ENCODE measurements around the gene FCHSD2. TPM values are rescaled to one million over a fixed set of nuclear protein-coding genes. Genes with fewer than 3 reads are reported as not detected.

Gene FCHSD2
- total and polyA plus RNA-seq, 9 donors: 18.6 to 68.5 (median 53.8) TPM

DNA sequence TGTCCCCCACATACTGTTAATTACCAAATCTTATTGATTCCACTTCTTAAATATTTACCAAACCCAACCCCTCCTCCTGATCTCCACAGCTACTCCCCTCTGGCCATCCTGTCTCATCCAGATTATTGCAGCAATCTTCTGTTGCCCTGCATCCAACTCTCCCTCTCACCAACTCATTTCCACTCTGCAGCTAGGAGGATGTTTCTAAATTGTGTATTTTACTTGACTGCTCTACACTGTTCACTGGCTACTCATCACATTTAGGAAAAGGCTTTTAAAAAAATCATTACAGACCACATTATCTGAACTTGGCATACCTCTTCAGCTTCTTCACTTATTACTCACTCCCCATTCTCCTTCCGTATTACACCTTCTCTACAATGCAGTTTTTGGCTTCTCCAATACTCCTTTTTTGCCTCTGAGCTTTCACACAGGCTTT is 210.0 kb downstream of the FCHSD2 start:
- DNase-seq: no peak
- WGBS, 3 donors: 16 to 58% (median 22%) methylated on average over 1 of the region's 1 CpG
- Histone ChIP-seq H3K36me3 (no peaks in the 10 kb centered on the region), H3K27ac (no peak overlapping the region), H3K9me3 (no peaks in the 10 kb centered on the region), H3K4me1 (ENCODE audit: insufficient read depth) (peaks cover 4% of the 10 kb centered on the region), H3K27me3 (no peaks in the 10 kb centered on the region), H3K4me3 (no peak overlapping the region)
- TF ChIP-seq EP300 (IDR thresholded peaks at IDR 0.05): no peak
- no peak for TF ChIP-seq CTCF (IDR thresholded peaks at IDR 0.05)
- TF ChIP-seq POLR2A (IDR thresholded peaks at IDR 0.05): no peak
- intact Hi-C loops (cut with DNase I): no loop called here

- H3K9me3 ChIP-seq: no peaks in the 10 kb centered on the region
- no peak for DNase-seq
- no peak for TF ChIP-seq CTCF (IDR thresholded peaks at IDR 0.05)
- no peak for TF ChIP-seq POLR2A (IDR thresholded peaks at IDR 0.05)
- TF ChIP-seq EP300 (IDR thresholded peaks at IDR 0.05): no peak
- H3K36me3 ChIP-seq: no peaks in the 10 kb centered on the region
- WGBS, 3 donors: 61 to 83% (median 77%) methylated on average over 2 of the region's 2 CpGs
- no peak overlapping the region for H3K27ac ChIP-seq
- no peaks in the 10 kb centered on the region for H3K27me3 ChIP-seq
- intact Hi-C loops (cut with DNase I): no loop called here
- no peak overlapping the region for H3K4me3 ChIP-seq
- peaks cover 2% of the 10 kb centered on the region for H3K4me1 ChIP-seq (ENCODE audit: insufficient read depth)
Observed at GRCh38 chr11:72930008-72930407, 212.1 kb downstream of the FCHSD2 start.

DNA sequence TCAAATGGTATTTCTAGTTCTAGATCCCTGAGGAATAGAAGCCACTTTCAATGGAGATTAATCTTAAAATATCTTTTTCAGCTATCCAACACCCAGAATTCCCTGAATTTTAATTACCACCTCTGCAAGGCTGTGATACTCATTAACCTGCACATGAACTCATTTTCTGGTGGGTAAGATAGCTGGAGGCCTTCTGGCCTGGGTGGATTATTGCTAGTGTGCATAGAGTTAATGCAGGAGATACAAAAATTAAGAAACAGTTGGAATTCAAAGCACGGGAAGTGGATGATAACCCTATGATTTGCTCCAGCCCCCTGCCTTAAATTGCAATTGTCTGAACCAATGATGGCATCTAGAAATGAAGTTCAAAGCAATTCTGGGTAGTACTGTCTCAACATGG is 212.9 kb downstream of the FCHSD2 start:
- no peaks in the 10 kb centered on the region for H3K27me3 ChIP-seq
- no peaks in the 10 kb centered on the region for H3K9me3 ChIP-seq
- intact Hi-C loops (cut with DNase I): no loop called here
- no peak overlapping the region for H3K4me3 ChIP-seq
- TF ChIP-seq POLR2A (IDR thresholded peaks at IDR 0.05) (no peak), EP300 (IDR thresholded peaks at IDR 0.05) (no peak)
- 69 to 72% (median 70%) methylated on average over 1 of the region's 1 CpG for WGBS, 3 donors
- DNase-seq: no peak
- no peaks in the 10 kb centered on the region for H3K36me3 ChIP-seq
- no peak overlapping the region for H3K27ac ChIP-seq
- H3K4me1 ChIP-seq (ENCODE audit: insufficient read depth): peaks cover 2% of the 10 kb centered on the region

DNA sequence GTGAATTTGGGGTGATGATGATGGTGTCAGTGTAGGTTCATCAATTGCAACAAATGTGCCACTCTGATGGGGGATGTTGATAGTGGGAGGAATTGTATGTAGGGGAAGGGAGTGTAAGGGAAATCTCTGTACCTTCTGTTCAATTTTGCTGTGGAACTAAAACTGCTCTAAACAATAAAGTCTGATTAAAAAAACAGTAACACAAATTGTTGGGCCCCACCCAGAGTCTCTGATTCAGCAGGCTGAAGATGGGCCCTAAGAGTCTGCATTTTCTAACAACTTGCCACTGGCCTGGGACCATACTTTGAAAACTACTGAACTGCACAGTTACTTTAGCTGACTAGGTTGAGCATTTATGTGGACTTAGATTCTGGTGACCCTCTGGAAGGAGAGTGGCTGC is 214.7 kb downstream of the FCHSD2 start:
- no peaks in the 10 kb centered on the region for H3K4me1 ChIP-seq (ENCODE audit: insufficient read depth)
- H3K36me3 ChIP-seq: no peaks in the 10 kb centered on the region
- H3K9me3 ChIP-seq: no peaks in the 10 kb centered on the region
- no peak for DNase-seq
- no peaks in the 10 kb centered on the region for H3K27me3 ChIP-seq
- no peak overlapping the region for H3K4me3 ChIP-seq
- no peak overlapping the region for H3K27ac ChIP-seq
- TF ChIP-seq EP300 (IDR thresholded peaks at IDR 0.05) (no peak), POLR2A (IDR thresholded peaks at IDR 0.05) (no peak), CTCF (IDR thresholded peaks at IDR 0.05) (no peak)
- intact Hi-C loops (cut with DNase I): no loop called here

GRCh38 chr11:72926076-72926475 is 216.0 kb downstream of the FCHSD2 start:
- intact Hi-C loops (cut with DNase I): no loop called here
- TF ChIP-seq POLR2A (IDR thresholded peaks at IDR 0.05): no peak
- no peak for TF ChIP-seq EP300 (IDR thresholded peaks at IDR 0.05)
- no peak for TF ChIP-seq CTCF (IDR thresholded peaks at IDR 0.05)
- Histone ChIP-seq H3K4me1 (ENCODE audit: insufficient read depth) (peaks cover 3% of the 10 kb centered on the region), H3K27ac (no peak overlapping the region), H3K9me3 (no peaks in the 10 kb centered on the region), H3K27me3 (no peaks in the 10 kb centered on the region), H3K4me3 (no peak overlapping the region), H3K36me3 (no peaks in the 10 kb centered on the region)
- WGBS, 3 donors: 86 to 100% (median 100%) methylated on average over 1 of the region's 1 CpG
- no peak for DNase-seq
